ENCODE measurements around the gene UPK3B.
A peak's percentile ranks its signal among the peaks of the same experiment; 100 is the strongest.
"Not testable (repeated sequence)": the region's sequence is repeated elsewhere in the genome, so short reads cannot be mapped to it uniquely, and the experiment has no call there.

The UPK3B gene

DNA sequence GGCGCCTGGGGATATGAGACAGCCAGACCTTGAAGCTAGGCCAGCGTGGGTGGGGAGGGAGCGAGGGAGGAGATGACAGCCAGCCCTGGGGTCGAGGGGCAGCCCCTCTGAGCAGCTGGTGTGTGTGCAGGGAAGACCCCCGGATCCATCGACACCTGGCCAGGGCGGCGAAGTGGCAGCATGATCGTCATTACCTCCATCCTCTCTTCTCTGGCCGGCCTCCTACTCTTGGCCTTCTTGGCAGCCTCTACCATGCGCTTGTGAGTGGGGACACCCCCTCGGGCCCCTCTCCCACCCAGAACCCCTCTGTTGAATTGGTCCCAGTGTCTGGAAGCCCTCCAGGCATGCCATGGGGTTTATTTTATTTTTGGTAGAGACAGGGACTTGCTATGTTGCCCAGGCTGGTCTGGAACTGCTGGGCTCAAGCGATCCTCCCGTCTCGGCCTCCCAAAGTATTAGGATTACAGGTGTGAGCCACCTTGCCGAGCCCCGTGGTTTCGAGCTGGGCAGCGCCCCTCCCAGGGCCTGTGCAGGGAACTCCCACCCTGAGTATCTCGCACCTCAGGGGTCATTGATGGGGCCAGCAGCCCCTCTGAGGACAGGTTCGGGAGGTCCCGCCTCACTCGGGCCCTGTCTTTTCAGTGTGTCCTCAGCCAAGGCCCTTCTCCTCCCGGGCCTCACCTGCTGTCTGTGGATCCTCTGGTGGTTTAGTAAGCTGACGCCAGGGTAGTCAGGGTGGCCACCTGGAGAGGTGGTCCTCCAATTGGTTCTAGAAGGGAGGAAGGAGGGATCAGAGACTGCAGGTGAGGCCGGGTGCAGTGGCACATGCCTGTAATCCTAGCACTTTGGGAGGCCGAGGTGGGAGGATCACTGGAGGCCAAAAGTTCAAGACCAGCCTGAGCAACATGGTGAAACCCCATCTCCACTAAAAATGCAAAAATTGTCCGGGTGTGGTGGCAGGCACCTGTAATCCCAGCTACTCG, 3.8 kb downstream of the UPK3B start:
- DNase-seq (ENCODE audit: low read depth): no peak

DNA sequence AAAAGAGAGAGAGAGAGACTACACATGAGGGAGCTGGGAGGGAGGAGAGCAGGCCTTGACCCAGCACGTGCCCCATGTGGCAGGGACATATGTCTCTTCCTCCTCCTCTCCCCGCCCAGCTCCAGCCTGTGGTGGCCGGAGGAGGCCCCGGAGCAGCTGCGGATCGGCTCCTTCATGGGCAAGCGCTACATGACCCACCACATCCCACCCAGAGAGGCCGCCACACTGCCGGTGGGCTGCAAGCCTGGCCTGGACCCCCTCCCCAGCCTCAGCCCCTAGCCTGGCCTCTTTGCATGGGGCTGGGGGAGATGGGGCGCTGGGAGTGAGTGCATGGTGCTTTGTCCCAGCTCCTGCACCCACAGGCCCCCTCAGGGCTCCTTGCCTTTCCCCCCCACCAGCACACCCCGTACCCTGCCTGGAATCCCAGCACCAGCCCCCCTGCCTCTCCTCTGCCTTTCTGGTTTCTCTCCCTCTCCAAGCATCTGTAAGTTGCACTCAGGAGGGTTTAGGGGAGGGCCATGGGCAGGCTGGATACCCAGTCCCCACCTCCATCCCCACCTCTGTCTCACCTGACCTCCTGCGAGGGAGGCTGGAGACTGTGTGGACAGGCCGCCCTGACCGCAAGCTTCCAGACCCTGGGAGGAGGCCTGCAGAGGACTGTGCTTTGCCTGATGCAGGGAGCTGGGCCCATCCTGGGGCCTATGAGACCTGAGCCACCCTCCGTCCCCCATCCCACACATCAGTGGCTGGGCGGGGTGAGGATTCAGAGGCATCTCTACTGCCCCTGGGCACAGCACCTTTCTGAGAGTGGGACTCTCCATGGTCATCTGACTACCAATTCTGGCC, 4.8 kb downstream of the UPK3B start:
- no peak for DNase-seq (ENCODE audit: low read depth)

- DNase-seq (ENCODE audit: low read depth): no peak
These were observed 5.7 kb downstream of the UPK3B start for GRCh38 chr7:76515999-76516443.

GRCh38 chr7:76516932-76517331, 6.6 kb downstream of the UPK3B start:
- DNase-seq (ENCODE audit: low read depth): not testable (repeated sequence)

DNA sequence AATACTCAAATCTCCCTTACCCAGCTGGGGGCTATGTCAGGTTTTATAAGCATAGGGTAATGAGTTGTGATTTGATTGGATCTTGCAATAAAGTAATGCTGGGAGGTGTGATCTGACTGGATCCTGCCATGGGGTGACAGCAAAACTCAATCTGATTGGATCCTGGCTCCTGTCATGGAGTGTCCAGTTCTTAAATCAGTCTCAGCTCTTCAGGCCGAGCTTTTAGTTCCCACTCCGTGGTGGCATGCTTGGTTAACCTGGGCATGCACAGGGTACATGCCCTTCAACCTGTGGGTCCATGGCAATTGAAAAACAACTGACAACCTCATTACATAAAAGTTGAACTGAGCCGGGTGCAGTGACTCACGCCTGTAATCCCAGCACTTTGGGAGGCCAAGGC, 15.8 kb downstream of the UPK3B start:
- not testable (repeated sequence) for DNase-seq (ENCODE audit: low read depth)

GRCh38 chr7:76531643-76532042, 21.3 kb downstream of the UPK3B start:
- not testable (repeated sequence) for DNase-seq (ENCODE audit: low read depth)

GRCh38 chr7:76543197-76543596, 32.8 kb downstream of the UPK3B start, which contains the start of gene SPDYE16:
Gene SPDYE16 (minus strand): TSS chr7:76543297. CDS start chr7:76541459, 1,838 bp downstream.
- DNase-seq (ENCODE audit: low read depth): not testable (repeated sequence)

- DNase-seq (ENCODE audit: low read depth): peak; percentile 81
These were observed 38.9 kb downstream of the UPK3B start for GRCh38 chr7:76549025-76549854.

GRCh38 chr7:76549855-76550248, 39.5 kb downstream of the UPK3B start:
- DNase-seq (ENCODE audit: low read depth): not testable (repeated sequence)

- not testable (repeated sequence) for DNase-seq (ENCODE audit: low read depth)
These were observed 41.6 kb downstream of the UPK3B start for GRCh38 chr7:76551992-76552391.

- not testable (repeated sequence) for DNase-seq (ENCODE audit: low read depth)
These were observed 49.3 kb downstream of the UPK3B start for GRCh38 chr7:76559685-76560084.

GRCh38 chr7:76560157-76560556, 49.8 kb downstream of the UPK3B start:
- not testable (repeated sequence) for DNase-seq (ENCODE audit: low read depth)

GRCh38 chr7:76561342-76561741, 51.0 kb downstream of the UPK3B start:
- not testable (repeated sequence) for DNase-seq (ENCODE audit: low read depth)

DNA sequence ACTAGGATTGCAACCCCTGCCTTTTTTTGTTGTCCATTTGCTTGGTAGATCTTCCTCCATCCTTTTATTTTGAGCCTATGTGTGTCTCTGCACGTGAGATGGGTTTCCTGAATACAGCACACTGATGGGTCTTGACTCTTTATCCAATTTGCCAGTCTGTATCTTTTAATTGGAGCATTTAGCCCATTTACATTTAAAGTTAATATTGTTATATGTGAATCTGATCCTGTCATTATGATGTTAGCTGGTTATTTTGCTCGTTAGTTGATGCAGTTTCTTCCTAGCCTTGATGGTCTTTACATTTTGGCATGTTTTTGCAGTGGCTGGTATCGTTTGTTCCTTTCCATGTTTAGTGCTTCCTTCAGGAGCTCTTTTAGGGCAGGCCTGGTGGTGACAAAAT, 54.6 kb downstream of the UPK3B start:
- DNase-seq (ENCODE audit: low read depth): not testable (repeated sequence)

All from activated T-cell treated with anti-CD3 and anti-CD28 coated beads for 24 hours (primary cell).